Measurements from ENCODE around the gene XPO1.
A peak's percentile ranks its signal among the peaks of the same experiment; 100 is the strongest.
"Not testable (repeated sequence)": the region's sequence is repeated elsewhere in the genome, so short reads cannot be mapped to it uniquely, and the experiment has no call there.

The XPO1 gene

DNA sequence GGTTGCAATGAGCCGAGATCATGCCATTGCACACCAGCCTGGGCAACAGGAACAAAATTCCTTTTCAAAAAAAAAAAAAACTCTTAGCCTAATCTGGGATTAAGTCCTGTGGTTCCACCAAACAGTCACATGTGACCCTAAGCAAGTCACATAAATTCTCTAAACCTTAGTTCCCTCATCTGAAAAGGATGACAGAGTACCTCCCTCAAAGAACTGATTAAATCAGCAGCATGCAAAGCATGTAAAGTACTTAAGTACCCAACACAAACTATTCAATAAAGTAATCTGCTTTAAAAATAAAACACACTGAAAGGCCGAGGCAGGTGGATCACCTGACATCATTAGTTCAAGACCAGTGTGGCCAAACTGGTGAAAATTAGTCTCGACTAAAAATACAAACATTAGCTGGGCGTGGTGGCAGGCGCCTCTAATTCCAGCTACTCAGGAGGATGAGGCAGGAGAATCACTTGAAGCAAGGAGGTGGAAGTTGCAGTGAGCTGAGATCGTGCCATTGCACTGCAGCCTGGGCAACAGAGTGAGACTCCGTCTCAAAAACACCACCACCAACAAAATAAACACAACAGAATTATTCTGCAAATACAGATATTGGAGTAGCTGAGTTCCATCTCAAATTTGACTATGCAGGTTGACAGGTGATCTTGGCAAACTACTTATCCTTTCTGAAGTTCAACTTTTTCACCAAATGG lies 74.2 kb downstream of the XPO1 start:
- H3K4me3 ChIP-seq (ENCODE audit: low read length): no peak overlapping the region
- DNase-seq (ENCODE audit: low read depth): no peak
- TF ChIP-seq, protein P1, sequence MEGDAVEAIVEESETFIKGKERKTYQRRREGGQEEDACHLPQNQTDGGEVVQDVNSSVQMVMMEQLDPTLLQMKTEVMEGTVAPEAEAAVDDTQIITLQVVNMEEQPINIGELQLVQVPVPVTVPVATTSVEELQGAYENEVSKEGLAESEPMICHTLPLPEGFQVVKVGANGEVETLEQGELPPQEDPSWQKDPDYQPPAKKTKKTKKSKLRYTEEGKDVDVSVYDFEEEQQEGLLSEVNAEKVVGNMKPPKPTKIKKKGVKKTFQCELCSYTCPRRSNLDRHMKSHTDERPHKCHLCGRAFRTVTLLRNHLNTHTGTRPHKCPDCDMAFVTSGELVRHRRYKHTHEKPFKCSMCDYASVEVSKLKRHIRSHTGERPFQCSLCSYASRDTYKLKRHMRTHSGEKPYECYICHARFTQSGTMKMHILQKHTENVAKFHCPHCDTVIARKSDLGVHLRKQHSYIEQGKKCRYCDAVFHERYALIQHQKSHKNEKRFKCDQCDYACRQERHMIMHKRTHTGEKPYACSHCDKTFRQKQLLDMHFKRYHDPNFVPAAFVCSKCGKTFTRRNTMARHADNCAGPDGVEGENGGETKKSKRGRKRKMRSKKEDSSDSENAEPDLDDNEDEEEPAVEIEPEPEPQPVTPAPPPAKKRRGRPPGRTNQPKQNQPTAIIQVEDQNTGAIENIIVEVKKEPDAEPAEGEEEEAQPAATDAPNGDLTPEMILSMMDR (IDR thresholded peaks at IDR 0.05; ENCODE audit: insufficient read depth, low read depth, low read length, missing control alignments): no peak

GRCh38 chr2:61461404-61461803 lies 76.8 kb downstream of the XPO1 start:
- no peak overlapping the region for H3K4me3 ChIP-seq (ENCODE audit: low read length)
- TF ChIP-seq, protein P1 (IDR thresholded peaks at IDR 0.05; ENCODE audit: insufficient read depth, low read depth, low read length, missing control alignments): no peak
- no peak for DNase-seq (ENCODE audit: low read depth)

GRCh38 chr2:61460163-61460562 lies 78.0 kb downstream of the XPO1 start:
- H3K4me3 ChIP-seq (ENCODE audit: low read length): no peak overlapping the region
- TF ChIP-seq, protein P1 (IDR thresholded peaks at IDR 0.05; ENCODE audit: insufficient read depth, low read depth, low read length, missing control alignments): no peak
- DNase-seq (ENCODE audit: low read depth): peak; percentile 82

GRCh38 chr2:61456746-61457420 lies 81.3 kb downstream of the XPO1 start:
- TF ChIP-seq, protein P1 (IDR thresholded peaks at IDR 0.05; ENCODE audit: insufficient read depth, low read depth, low read length, missing control alignments): no peak
- H3K4me3 ChIP-seq (ENCODE audit: low read length): no peak overlapping the region
- DNase-seq (ENCODE audit: low read depth): no peak

DNA sequence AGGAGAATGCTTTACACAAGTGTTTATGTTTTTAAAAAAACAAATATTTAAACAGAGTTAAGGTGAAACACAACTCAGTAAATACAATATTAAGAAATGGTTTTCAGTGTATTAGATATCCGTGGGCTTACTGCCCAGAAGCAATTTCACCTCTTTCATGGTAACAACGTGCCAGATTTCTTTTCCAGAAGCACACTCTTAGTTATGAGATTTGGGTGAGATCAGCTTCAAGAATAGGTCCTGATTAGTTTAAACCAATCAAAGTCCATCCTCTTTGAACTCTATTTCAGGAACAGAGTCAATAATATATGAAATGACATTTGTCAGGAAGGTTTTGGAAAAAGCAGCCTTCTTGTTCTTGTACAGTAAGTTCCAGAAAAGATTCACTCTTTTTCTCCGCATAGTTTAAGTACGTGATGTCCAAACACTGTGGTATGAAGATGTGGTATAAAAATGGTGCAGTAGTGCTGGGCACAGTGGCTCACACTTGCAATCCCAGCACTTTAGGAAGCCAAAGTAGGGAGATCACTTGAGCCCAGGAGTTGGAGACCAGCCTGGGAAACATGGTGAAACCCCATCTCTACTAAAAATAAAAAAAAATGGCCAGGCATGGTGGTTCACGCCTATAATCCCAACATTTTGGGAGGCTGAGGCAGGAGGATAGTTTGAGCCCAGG lies 81.9 kb downstream of the XPO1 start:
- no peak overlapping the region for H3K4me3 ChIP-seq (ENCODE audit: low read length)
- TF ChIP-seq, protein P1 (IDR thresholded peaks at IDR 0.05; ENCODE audit: insufficient read depth, low read depth, low read length, missing control alignments): no peak
- no peak for DNase-seq (ENCODE audit: low read depth)

GRCh38 chr2:61454972-61455371 lies 83.2 kb downstream of the XPO1 start:
- DNase-seq (ENCODE audit: low read depth); H3K4me3 ChIP-seq (ENCODE audit: low read length): not testable (repeated sequence)

GRCh38 chr2:61454383-61454782 lies 83.8 kb downstream of the XPO1 start:
- no peak overlapping the region for H3K4me3 ChIP-seq (ENCODE audit: low read length)
- TF ChIP-seq, protein P1 (IDR thresholded peaks at IDR 0.05; ENCODE audit: insufficient read depth, low read depth, low read length, missing control alignments): no peak
- no peak for DNase-seq (ENCODE audit: low read depth)

All from epithelial cell of esophagus (primary cell).